Keratinocyte (primary cell): ENCODE data around the gene RPL31. TPM values are rescaled to one million over a fixed set of nuclear protein-coding genes. Genes with fewer than 3 reads are reported as not detected.

ENCODE experiments used
- DNase-seq: peaks from one replicate; pipeline ENCODE4 v3.0.0-alpha.2; 2011; ENCODE audit warnings: low read depth, missing footprints, low spot score
- FAIRE-seq: peaks from 2 replicates; lab custom pipeline; 2011; peaks lifted over from hg19 to GRCh38; lab: Jason Lieb, UNC
- H2AFZ ChIP-seq: 2 replicates; pipeline ENCODE4 v1.6.0; 2012; ENCODE audit warnings: low read length, control low read depth, inconsistent platforms; ENCODE audit not compliant: control insufficient read depth
- H3K27ac ChIP-seq: 2 replicates; pipeline ENCODE4 v1.5.1; 2011; ENCODE audit warnings: low read length; ENCODE audit not compliant: control insufficient read depth, insufficient read depth
- H3K27me3 ChIP-seq: 3 replicates; pipeline ENCODE4 v1.6.0; 2011; ENCODE audit warnings: low read length; ENCODE audit not compliant: control insufficient read depth, insufficient read depth; ENCODE audit errors: extremely low read depth
- H3K36me3 ChIP-seq, 2 experiments: 2 replicates in 1 of 2; 3 replicates in 1 of 2; pipeline ENCODE4 v1.5.1; 2011; ENCODE audit warnings: low read length in 2 of 2, mild to moderate bottlenecking in 1 of 2; ENCODE audit not compliant: control insufficient read depth in 2 of 2, insufficient read depth in 2 of 2; ENCODE audit errors: extremely low read depth in 1 of 2
- H3K4me1 ChIP-seq: 3 replicates; pipeline ENCODE4 v1.5.1; 2011; ENCODE audit warnings: low read length; ENCODE audit not compliant: control insufficient read depth, insufficient read depth; ENCODE audit errors: extremely low read depth
- H3K4me2 ChIP-seq: 3 replicates; pipeline ENCODE4 v1.6.0; 2011; ENCODE audit warnings: low read depth, low read length; ENCODE audit not compliant: control insufficient read depth, insufficient read depth; ENCODE audit errors: extremely low read depth
- H3K4me3 ChIP-seq, 3 experiments: fragments of 200-600 bp in 1 of 3; sonication (generic) in 1 of 3; 2 replicates in 2 of 3; 3 replicates in 1 of 3; pipeline ENCODE4 v1.5.1; 2011 to 2016; ENCODE audit warnings: low read length in 3 of 3, mild to moderate bottlenecking in 3 of 3, control low read depth in 2 of 3, inconsistent platforms in 1 of 3, low read depth in 1 of 3, mixed read lengths in 1 of 3, mixed run types in 1 of 3, moderate library complexity in 1 of 3; ENCODE audit not compliant: control insufficient read depth in 2 of 3, insufficient read depth in 2 of 3; ENCODE audit errors: extremely low read depth in 1 of 3
- H3K79me2 ChIP-seq: 2 replicates; pipeline ENCODE4 v1.6.0; 2012; ENCODE audit warnings: low read length; ENCODE audit not compliant: control insufficient read depth, insufficient read depth
- H3K9ac ChIP-seq: 3 replicates; pipeline ENCODE4 v1.6.0; 2011; ENCODE audit warnings: low read length; ENCODE audit not compliant: control insufficient read depth, insufficient read depth; ENCODE audit errors: extremely low read depth
- H3K9me1 ChIP-seq: 3 replicates; pipeline ENCODE4 v1.6.0; 2011; ENCODE audit warnings: low read length; ENCODE audit not compliant: control insufficient read depth, insufficient read depth; ENCODE audit errors: extremely low read depth
- H3K9me3 ChIP-seq: 2 replicates; pipeline ENCODE4 v1.5.1; 2012; ENCODE audit warnings: low read depth, low read length; ENCODE audit not compliant: control insufficient read depth
- H4K20me1 ChIP-seq: 3 replicates; pipeline ENCODE4 v1.6.0; 2011; ENCODE audit warnings: low read length; ENCODE audit not compliant: control insufficient read depth, insufficient read depth; ENCODE audit errors: extremely low read depth
- CTCF ChIP-seq, 3 experiments: IDR thresholded peaks in 1 of 3; conservative IDR thresholded peaks in 1 of 3; optimal IDR thresholded peaks in 1 of 3; 2 replicates in 2 of 3; 3 replicates in 1 of 3; pipeline versions ENCODE3 to v1.5.1; 2011; ENCODE audit warnings: low read length in 3 of 3, mild to moderate bottlenecking in 3 of 3, moderate library complexity in 2 of 3, control low read depth in 1 of 3, inconsistent platforms in 1 of 3; ENCODE audit not compliant: insufficient read depth in 2 of 3; ENCODE audit errors: extremely low read depth in 1 of 3
- EZH2 ChIP-seq: IDR thresholded peaks from one replicate; pipeline ENCODE4 v1.6.1; 2012; ENCODE audit warnings: inconsistent platforms, mild to moderate bottlenecking, low read length, moderate library complexity
- dilution Hi-C: fragments of 300-500 bp; cut with MboI; formaldehyde crosslinking; loops from one replicate; pipeline ENCODE4 v1.7.0; 2020; ENCODE audit warnings: low sequenced_read_pairs; ENCODE audit not compliant: extremely low pct_ligation_motif_present
- polyA plus RNA-seq, 5 experiments: library from polyadenylated mRNA; depleted of rRNA in 3 of 5; stranded (reverse) in 3 of 5; stranded (forward) in 1 of 5; unstranded in 1 of 5; fragments of >200 nt; gene quantifications; 1 replicate in 1 of 5; 2 replicates in 3 of 5; 3 replicates in 1 of 5; pipeline versions ENCODE4 v1.2.1 to v1.2.3, GENCODE V29; 2011 to 2012; ENCODE audit warnings: missing spikeins in 2 of 5, low read depth in 1 of 5, low replicate concordance in 1 of 5

Gene RPL31
- polyA plus RNA-seq, 1 donor (not counting 4 experiments of a cell fraction or from before 2014, with no cell fraction given), result 2,795 TPM

GRCh38 chr2:100993294-100993693 is 8.8 kb upstream of the RPL31 start:
- H3K27ac ChIP-seq, result no peak overlapping the region
- H3K27me3 ChIP-seq, result no peaks in the 10 kb centered on the region
- FAIRE-seq (no peak), DNase-seq (no peak)
- no peak overlapping the region for H2AFZ ChIP-seq
- no peak for TF ChIP-seq CTCF (optimal IDR thresholded peaks at IDR 0.05 in 1 of 3, IDR thresholded peaks at IDR 0.05 in 1 of 3, conservative IDR thresholded peaks at IDR 0.05 in 1 of 3; ENCODE audit: extremely low read depth in 1 of 3, insufficient read depth in 2 of 3, low read length in 3 of 3)
- no peak overlapping the region for H3K4me2 ChIP-seq
- H3K9me1 ChIP-seq, result no peaks in the 10 kb centered on the region
- no peaks in the 10 kb centered on the region for H4K20me1 ChIP-seq
- dilution Hi-C loops, result no loop called here
- H3K36me3 ChIP-seq, result peaks cover 0 to 44% of the 10 kb centered on the region in 2 experiments
- no peak overlapping the region for H3K9ac ChIP-seq
- no peak overlapping the region for H3K4me3 ChIP-seq
- no peaks in the 10 kb centered on the region for H3K79me2 ChIP-seq
- H3K9me3 ChIP-seq, result no peaks in the 10 kb centered on the region
- H3K4me1 ChIP-seq, result no peaks in the 10 kb centered on the region

- no peaks in the 10 kb centered on the region for H4K20me1 ChIP-seq
- no peak for DNase-seq
- FAIRE-seq, result no peak
- no peak overlapping the region for H3K4me3 ChIP-seq
- no peaks in the 10 kb centered on the region for H3K27me3 ChIP-seq
- no peak overlapping the region for H2AFZ ChIP-seq
- H3K9me1 ChIP-seq, result no peaks in the 10 kb centered on the region
- no peak overlapping the region for H3K9ac ChIP-seq
- H3K27ac ChIP-seq, result no peak overlapping the region
- no peaks in the 10 kb centered on the region for H3K9me3 ChIP-seq
- peaks cover 0 to 38% of the 10 kb centered on the region in 2 experiments for H3K36me3 ChIP-seq
- H3K4me1 ChIP-seq, result no peaks in the 10 kb centered on the region
- TF ChIP-seq CTCF (optimal IDR thresholded peaks at IDR 0.05 in 1 of 3, IDR thresholded peaks at IDR 0.05 in 1 of 3, conservative IDR thresholded peaks at IDR 0.05 in 1 of 3; ENCODE audit: extremely low read depth in 1 of 3, insufficient read depth in 2 of 3, low read length in 3 of 3), result no peak
- no peak for TF ChIP-seq EZH2
- H3K4me2 ChIP-seq, result no peak overlapping the region
- dilution Hi-C loops, result no loop called here
- H3K79me2 ChIP-seq, result no peaks in the 10 kb centered on the region
Measured at GRCh38 chr2:100995309-100996075, 6.6 kb upstream of the RPL31 start.
